HG02678 (cell line): Measurements from ENCODE around the gene FGFRL1.
"Not testable (repeated sequence)": the region's sequence is repeated elsewhere in the genome, so short reads cannot be mapped to it uniquely, and the experiment has no call there.

Experiments used
- ATAC-seq: cut with Tn5 transposase; IDR thresholded peaks from one replicate; pipeline ENCODE4 v1.9.1; 2021; ENCODE audit warnings: mild to moderate bottlenecking, moderate library complexity; ENCODE audit not compliant: unreplicated experiment

FGFRL1 gene

GRCh38 chr4:1036976-1037810 lies 25.8 kb downstream of the FGFRL1 start:
- no peak for ATAC-seq

GRCh38 chr4:1038948-1039492 lies 27.6 kb downstream of the FGFRL1 start:
- no peak for ATAC-seq

- ATAC-seq: no peak
Measured at GRCh38 chr4:1039493-1040343, 28.3 kb downstream of the FGFRL1 start.

- ATAC-seq: no peak
Measured at GRCh38 chr4:1040344-1041146, 29.1 kb downstream of the FGFRL1 start.

DNA sequence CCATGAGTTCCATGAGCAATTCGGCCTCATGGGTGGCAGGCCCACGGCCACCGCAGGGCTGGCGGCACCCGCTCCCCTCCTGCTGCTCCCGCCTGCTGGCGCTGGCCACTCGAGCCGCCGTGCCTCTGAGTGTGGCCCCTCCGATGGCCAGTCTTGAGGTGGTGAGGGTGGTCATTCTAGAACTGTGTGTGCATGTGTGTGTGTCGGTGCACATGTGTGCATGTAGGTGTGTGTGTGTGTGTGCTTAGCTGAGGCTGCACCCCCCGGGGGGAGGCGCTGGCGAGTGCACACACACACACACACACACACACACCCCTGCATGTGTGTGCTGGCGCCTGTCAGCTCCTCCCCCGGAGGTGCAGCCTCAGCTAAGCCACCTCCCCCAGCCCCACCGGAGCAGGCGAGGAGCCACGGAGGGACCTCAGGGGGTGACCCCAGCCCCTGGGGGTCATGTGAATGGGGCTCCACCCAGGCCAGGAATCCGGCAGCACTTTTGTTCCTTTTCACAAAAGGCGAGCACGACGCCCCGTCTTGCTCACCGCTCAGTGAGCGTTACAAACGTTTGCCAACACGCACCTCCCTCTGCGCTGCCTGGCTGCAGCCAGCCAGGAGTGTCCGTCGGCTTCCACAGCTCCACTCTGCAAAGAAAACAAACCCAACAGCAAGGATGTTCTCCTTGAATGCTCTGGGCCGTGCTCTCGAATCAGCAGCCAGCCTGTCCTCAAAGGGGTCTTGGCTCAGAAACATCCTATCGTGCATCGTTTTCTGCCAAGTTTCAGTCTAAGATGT lies 29.9 kb downstream of the FGFRL1 start:
- ATAC-seq: no peak

- ATAC-seq: no peak
Measured at GRCh38 chr4:1041936-1042330, 30.5 kb downstream of the FGFRL1 start.

- ATAC-seq: no peak
Measured at GRCh38 chr4:1042352-1043055, 31.1 kb downstream of the FGFRL1 start.

DNA sequence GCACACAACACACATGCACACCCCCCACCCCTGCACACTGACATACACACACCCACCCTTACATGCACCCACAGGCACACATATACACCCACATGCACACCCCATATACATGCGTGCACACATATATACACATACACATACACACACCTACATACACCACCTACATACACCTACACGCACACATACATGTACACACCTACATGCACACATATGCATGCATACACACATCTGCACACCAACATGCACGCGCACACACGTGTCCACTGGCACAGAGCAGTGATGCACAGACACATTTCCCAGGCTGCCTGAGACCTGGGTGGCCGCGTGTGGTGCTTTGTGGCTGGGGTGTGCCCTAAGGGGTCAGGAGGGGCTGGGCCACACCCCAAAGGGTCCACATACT lies 31.7 kb downstream of the FGFRL1 start:
- ATAC-seq: no peak

GRCh38 chr4:1043651-1044468 lies 32.4 kb downstream of the FGFRL1 start:
- no peak for ATAC-seq

DNA sequence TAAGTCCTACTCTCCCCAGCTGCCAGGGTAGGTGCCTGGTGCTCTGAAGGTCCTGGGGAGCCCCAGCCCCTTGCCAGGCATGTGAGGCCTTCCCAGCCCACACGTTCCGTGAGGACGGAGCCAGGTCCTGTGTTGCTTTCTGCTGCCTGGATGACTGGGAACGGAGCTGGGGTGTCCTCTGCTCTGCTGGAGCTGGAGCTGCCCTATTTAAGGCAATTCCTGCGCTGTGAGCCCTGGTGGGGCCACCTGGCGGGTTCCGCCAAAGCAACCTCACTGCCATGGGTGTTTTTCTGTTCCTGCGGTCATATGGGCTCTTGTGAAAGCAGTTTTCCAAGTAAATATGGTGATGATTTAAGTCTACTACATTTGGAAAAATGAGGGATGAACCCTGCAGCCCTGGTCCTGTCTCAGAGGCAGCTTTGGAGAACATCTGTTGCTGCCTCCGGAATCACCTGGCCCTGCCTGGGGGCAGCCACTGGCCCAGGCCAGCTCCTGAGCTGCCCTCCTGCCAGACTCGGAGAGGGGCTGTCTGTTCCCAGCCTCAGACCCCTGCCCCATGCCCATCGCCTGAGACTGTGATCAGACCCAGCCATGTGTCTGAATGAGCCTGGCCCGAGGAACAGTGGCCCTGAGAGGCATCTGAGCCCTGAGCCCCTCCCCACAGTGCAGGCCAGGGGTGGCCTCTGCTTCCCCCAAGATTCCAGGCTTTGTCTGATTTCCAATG lies 33.2 kb downstream of the FGFRL1 start:
- no peak for ATAC-seq

DNA sequence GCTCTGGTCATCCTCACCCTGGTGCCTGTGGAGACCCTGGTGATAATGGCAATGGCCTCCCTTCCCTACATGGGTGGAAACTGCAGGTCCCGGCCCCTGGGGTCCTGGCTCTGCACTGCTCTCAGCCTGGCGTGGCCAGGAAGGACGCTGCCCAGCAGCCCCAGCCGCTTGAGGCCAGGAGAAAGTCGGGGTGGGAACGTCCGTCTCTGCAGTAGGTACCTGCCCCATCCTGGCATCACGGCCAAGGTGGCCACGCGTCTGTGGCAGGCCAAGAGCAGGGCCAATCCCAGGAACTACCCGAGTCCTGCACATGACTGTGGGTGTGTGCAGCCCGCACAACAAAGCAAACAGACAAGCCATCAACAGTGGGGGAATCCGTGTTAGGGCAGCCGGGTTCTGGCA lies 33.8 kb downstream of the FGFRL1 start:
- ATAC-seq: no peak

- no peak for ATAC-seq
Measured at GRCh38 chr4:1045595-1046201, 34.3 kb downstream of the FGFRL1 start.

DNA sequence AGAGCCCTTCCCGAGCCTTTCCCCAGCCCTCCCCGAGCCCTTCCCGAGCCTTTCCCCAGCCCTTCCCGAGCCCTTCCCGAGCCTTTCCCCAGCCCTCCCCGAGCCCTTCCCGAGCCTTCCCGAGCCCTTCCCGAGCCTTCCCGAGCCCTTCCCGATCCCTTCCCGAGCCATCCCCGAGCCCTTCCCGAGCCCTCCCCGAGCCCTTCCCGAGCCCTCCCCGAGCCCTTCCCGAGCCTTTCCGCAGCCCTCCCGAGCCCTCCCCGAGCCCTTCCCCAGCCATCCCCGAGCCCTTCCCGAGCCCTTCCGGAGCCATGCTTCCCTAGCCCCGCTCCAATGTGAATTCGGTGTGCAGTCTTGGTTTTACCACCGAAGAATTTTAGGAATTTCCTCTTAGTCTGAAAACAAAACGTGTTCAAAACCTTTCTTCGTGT lies 35.2 kb downstream of the FGFRL1 start:
- ATAC-seq: not testable (repeated sequence)

- no peak for ATAC-seq
Measured at GRCh38 chr4:1047106-1047975, 35.9 kb downstream of the FGFRL1 start.

DNA sequence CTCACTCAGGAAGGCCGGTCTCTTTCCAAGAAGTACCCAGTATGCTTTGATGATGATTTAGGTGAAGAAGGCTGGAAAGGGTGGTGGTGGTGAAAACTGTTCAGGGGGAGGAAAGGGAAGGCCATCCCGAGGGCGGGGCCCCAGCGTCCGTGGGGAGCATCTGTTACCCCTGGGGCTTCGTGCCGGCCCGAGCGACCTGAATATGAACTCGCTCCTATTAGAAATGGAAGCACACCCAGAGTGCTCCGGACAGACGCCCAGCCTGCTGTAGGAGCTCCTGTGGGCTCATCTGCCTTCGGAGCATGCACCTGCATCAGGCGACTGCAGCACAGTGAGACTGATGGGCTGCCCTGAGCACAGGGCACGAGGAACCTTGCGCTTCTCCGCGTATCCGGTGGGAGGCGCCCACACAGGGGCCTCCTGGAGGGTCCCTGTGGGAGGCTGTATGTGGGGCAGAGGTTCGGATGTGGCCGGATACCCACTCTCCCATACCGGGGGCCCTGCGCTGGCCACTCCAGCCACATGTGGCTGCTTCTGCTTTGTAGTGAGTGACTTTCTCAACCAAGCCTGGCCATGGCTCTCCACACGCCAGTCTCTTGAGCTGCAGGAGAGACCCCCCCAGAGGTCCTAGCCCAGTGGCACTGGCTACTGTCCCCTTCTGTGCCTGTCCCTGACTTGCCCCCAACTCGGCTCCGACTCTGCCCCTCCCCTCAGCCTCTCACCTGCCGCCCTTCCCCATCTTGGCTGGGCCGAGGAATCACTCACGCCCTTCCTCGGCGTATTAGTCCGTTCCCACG lies 36.7 kb downstream of the FGFRL1 start:
- no peak for ATAC-seq
